ENCODE data around the gene SPATA31D3. TPM values are rescaled to one million over a fixed set of nuclear protein-coding genes. Genes with fewer than 3 reads are reported as not detected.
"Not testable (repeated sequence)": the region's sequence is repeated elsewhere in the genome, so short reads cannot be mapped to it uniquely, and the experiment has no call there.

Gene SPATA31D3
- not detected for polyA plus RNA-seq (ENCODE audit: low read depth in 6 of 6)

- not testable (repeated sequence) for H3K4me1 Mint-ChIP-seq; DNase-seq; H3K9me3 Mint-ChIP-seq; H3K27me3 Mint-ChIP-seq; ATAC-seq (ENCODE audit: low read depth in 2 of 2); H3K27ac Mint-ChIP-seq; H3K36me3 Mint-ChIP-seq; H3K4me3 Mint-ChIP-seq
Observed at GRCh38 chr9:81943393-81943792, at the start of gene SPATA31D3. Gene SPATA31D3, plus strand, starts transcription at chr9:81943500. Its CDS starts 86 bp downstream, at chr9:81943586.

- Mint-ChIP-seq H3K27ac (peak overlapping the region in 1 of 6 donors; percentile 42), H3K36me3 (no peaks in the 10 kb centered on the region), H3K9me3 (peaks cover 0 to 10% (median 2%) of the 10 kb centered on the region in 7 donors), H3K4me3 (no peak overlapping the region), H3K27me3 (peaks cover 0 to 5% (median 5%) of the 10 kb centered on the region in 3 donors), H3K4me1 (peaks cover 0 to 2% (median 0%) of the 10 kb centered on the region in 3 donors)
- no peak for ATAC-seq (ENCODE audit: low read depth in 2 of 2)
- DNase-seq, result no peak
Observed at GRCh38 chr9:81893929-81894328, 49.4 kb upstream of the SPATA31D3 start.

GRCh38 chr9:81894891-81895290, 48.4 kb upstream of the SPATA31D3 start:
- H3K4me1 Mint-ChIP-seq, result peaks cover 0 to 2% (median 0%) of the 10 kb centered on the region in 3 donors
- H3K9me3 Mint-ChIP-seq, result peaks cover 0 to 10% (median 2%) of the 10 kb centered on the region in 7 donors
- no peak overlapping the region for H3K27ac Mint-ChIP-seq
- peaks cover 0 to 5% (median 5%) of the 10 kb centered on the region in 3 donors for H3K27me3 Mint-ChIP-seq
- no peak for ATAC-seq (ENCODE audit: low read depth in 2 of 2)
- no peaks in the 10 kb centered on the region for H3K36me3 Mint-ChIP-seq
- no peak overlapping the region for H3K4me3 Mint-ChIP-seq
- DNase-seq, result no peak

DNA sequence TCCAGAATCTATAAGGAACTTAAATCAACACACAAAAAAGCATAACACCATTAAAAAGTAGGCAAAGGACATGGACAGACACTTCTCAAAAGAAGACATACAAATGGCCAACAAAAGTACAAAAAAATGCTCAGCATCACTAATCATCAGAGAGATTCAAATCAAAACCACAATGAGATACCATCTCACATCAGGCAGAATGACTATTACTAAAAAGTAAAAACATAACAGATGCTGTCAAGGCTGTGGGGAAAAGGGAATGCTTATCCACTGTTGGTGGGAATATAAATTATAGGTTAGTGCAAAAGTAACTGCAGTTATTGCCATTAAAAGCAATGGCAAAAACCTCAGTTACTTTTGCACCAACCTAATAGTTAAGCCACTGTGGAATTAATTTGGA, 47.2 kb upstream of the SPATA31D3 start:
- H3K9me3 Mint-ChIP-seq, result peaks cover 0 to 10% (median 2%) of the 10 kb centered on the region in 7 donors

DNA sequence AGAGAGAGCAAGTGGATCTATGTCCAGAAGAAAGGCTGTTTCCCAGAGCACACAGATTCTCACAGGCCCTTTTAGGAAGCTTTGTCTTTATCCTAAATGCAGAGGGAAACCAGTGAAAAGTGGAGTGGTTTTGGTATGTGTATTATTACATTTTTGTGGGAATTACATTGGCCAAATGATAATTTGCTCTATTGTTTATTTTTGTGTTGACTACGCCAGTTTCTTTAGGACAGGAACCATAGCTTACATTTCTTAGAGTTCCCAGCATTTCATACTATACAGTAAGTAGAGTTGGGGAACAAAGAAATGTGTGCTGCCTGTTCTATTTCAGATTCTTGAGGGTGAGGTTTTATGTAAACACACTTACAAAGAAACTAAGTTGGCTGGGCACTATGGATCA, 44.4 kb upstream of the SPATA31D3 start:
- H3K9me3 Mint-ChIP-seq, result peaks cover 0 to 10% (median 2%) of the 10 kb centered on the region in 7 donors

More for the DNA sequence above, 47.2 kb upstream of the SPATA31D3 start:
- H3K27me3 Mint-ChIP-seq, result peaks cover 0 to 8% (median 5%) of the 10 kb centered on the region in 3 donors
- peak overlapping the region in 1 of 6 donors; percentile 53 for H3K27ac Mint-ChIP-seq
- DNase-seq, result no peak
- ATAC-seq (ENCODE audit: low read depth in 2 of 2), result no peak
- no peak overlapping the region for H3K4me3 Mint-ChIP-seq
- H3K36me3 Mint-ChIP-seq, result no peaks in the 10 kb centered on the region
- peaks cover 0 to 2% (median 0%) of the 10 kb centered on the region in 3 donors for H3K4me1 Mint-ChIP-seq

GRCh38 chr9:81902196-81902595, 41.1 kb upstream of the SPATA31D3 start:
- Mint-ChIP-seq H3K4me3 (no peak overlapping the region), H3K36me3 (no peaks in the 10 kb centered on the region), H3K4me1 (no peaks in the 10 kb centered on the region), H3K9me3 (no peaks in the 10 kb centered on the region), H3K27ac (no peak overlapping the region), H3K27me3 (peaks cover 0 to 7% (median 6%) of the 10 kb centered on the region in 3 donors)
- ATAC-seq (ENCODE audit: low read depth in 2 of 2) (no peak), DNase-seq (no peak)

More for the DNA sequence above, 44.4 kb upstream of the SPATA31D3 start:
- Mint-ChIP-seq H3K4me3 (no peak overlapping the region), H3K4me1 (no peaks in the 10 kb centered on the region), H3K27ac (peak overlapping the region in 2 of 6 donors; percentile 25 to 64), H3K27me3 (peaks cover 0 to 10% (median 0%) of the 10 kb centered on the region in 3 donors), H3K36me3 (no peaks in the 10 kb centered on the region)
- ATAC-seq (ENCODE audit: low read depth in 2 of 2), result no peak
- DNase-seq, result no peak

GRCh38 chr9:81902626-81903025, 40.7 kb upstream of the SPATA31D3 start:
- Mint-ChIP-seq H3K4me3 (no peak overlapping the region), H3K4me1 (no peaks in the 10 kb centered on the region), H3K27ac (no peak overlapping the region), H3K27me3 (peaks cover 0 to 7% (median 6%) of the 10 kb centered on the region in 3 donors), H3K36me3 (no peaks in the 10 kb centered on the region), H3K9me3 (no peaks in the 10 kb centered on the region)
- ATAC-seq (ENCODE audit: low read depth in 2 of 2) (no peak), DNase-seq (no peak)

DNA sequence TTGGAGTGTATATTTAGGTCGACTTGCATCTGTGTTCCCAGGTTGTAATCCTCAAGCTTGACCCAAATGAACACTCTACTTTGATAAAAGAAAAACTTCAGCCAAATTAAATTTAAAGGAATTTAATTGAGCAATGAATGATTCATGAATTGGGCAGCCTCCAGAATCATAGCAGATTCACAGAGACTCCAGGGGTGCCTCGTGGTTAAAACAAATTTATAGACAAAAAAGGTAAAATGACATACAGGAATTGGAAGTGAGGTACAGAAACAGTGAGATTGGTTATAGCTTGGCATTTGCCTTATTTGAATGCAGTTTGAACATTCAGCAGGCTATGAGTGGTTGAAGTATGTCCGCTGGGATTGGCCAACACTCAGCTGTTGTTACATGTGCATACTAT, 36.6 kb upstream of the SPATA31D3 start:
- no peaks in the 10 kb centered on the region for H3K36me3 Mint-ChIP-seq
- no peak for ATAC-seq (ENCODE audit: low read depth in 2 of 2)
- DNase-seq, result no peak
- no peak overlapping the region for H3K4me3 Mint-ChIP-seq
- H3K27me3 Mint-ChIP-seq, result peaks cover 0 to 7% (median 0%) of the 10 kb centered on the region in 3 donors
- no peaks in the 10 kb centered on the region for H3K4me1 Mint-ChIP-seq
- H3K27ac Mint-ChIP-seq, result no peak overlapping the region
- no peaks in the 10 kb centered on the region for H3K9me3 Mint-ChIP-seq

GRCh38 chr9:81912135-81912534, 31.2 kb upstream of the SPATA31D3 start:
- ATAC-seq (ENCODE audit: low read depth in 2 of 2) (no peak), DNase-seq (no peak)
- H3K9me3 Mint-ChIP-seq, result peaks cover 0 to 4% (median 0%) of the 10 kb centered on the region in 7 donors
- H3K27ac Mint-ChIP-seq, result no peak overlapping the region
- H3K4me3 Mint-ChIP-seq, result no peak overlapping the region
- H3K4me1 Mint-ChIP-seq, result no peaks in the 10 kb centered on the region
- H3K36me3 Mint-ChIP-seq, result peaks cover 0 to 8% of the 10 kb centered on the region in 2 donors
- peaks cover 11 to 18% (median 12%) of the 10 kb centered on the region in 3 donors for H3K27me3 Mint-ChIP-seq

DNA sequence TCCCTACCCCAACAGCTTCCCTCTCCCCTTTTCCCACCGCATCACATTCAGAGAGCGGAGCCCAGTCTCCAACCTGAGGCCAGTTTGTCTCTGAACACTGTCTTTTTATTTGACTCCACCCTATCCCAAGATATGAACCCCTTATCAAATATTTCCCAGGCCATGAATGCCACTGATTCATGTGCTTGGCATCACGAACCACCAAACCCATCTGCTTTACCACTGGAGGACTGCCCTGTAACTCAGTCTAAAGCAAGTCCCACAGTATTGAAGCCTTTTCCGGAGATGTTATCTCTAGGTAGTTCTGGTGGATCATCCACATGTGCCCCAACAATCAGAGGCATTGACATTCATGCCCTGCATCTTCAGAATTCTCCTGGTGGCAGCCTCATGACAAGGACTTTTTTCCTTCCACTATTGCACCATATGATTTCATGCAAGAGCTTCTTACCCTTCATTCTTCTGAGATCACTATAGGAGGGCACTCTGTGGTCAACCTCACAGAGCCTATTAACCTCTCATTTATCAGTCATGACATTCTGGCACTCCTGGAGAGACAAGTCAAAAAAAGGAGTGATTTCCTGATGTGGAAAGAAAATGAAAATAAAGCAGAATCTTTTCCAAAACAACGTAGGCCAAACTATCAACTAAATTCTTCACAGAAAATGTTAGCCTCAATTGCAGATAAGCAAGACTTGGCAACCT, 27.3 kb upstream of the SPATA31D3 start:
- peaks cover 0 to 4% (median 0%) of the 10 kb centered on the region in 7 donors for H3K9me3 Mint-ChIP-seq
- H3K27ac Mint-ChIP-seq, result peak overlapping the region in 1 of 6 donors; percentile 9
- no peak for ATAC-seq (ENCODE audit: low read depth in 2 of 2)

DNA sequence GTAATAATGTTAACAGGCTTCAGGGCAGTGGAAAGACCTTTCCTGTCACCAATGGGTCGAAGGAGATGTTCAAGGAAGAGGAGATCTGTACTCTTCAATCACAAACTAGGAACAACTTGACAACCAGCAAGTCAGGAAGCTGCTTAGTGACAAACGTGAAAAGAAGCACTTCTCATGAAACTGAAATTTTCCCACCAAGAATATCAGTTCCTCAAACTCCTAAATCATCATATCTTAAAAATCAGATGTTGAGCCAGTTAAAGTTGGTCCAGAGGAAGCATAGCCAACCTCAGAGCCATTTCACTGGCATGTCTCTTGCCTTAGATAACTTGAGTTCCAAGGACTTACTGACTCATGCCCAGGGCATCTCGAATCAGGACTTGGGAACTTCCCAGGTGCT, 24.8 kb upstream of the SPATA31D3 start:
- ATAC-seq (ENCODE audit: low read depth in 2 of 2); H3K36me3 Mint-ChIP-seq; H3K4me3 Mint-ChIP-seq; DNase-seq; H3K9me3 Mint-ChIP-seq; H3K4me1 Mint-ChIP-seq: not testable (repeated sequence)
- peaks cover 10 to 18% (median 11%) of the 10 kb centered on the region in 3 donors for H3K27me3 Mint-ChIP-seq
- H3K27ac Mint-ChIP-seq, result peak overlapping the region in 1 of 6 donors; percentile 78

More for the DNA sequence above, 27.3 kb upstream of the SPATA31D3 start:
- H3K36me3 Mint-ChIP-seq, result peaks cover 0 to 8% of the 10 kb centered on the region in 2 donors
- H3K4me1 Mint-ChIP-seq, result peaks cover 0 to 2% (median 0%) of the 10 kb centered on the region in 3 donors
- H3K4me3 Mint-ChIP-seq, result no peak overlapping the region
- no peak for DNase-seq
- H3K27me3 Mint-ChIP-seq, result peaks cover 11 to 18% (median 12%) of the 10 kb centered on the region in 3 donors

GRCh38 chr9:81928305-81928704, 15.0 kb upstream of the SPATA31D3 start, which contains the start of gene SPATA31D4:
Gene SPATA31D4, plus strand, starts transcription at chr9:81928428. Its CDS starts 86 bp downstream, at chr9:81928514.
- not testable (repeated sequence) for H3K4me3 Mint-ChIP-seq; H3K36me3 Mint-ChIP-seq; H3K27me3 Mint-ChIP-seq; DNase-seq; ATAC-seq (ENCODE audit: low read depth in 2 of 2); H3K27ac Mint-ChIP-seq; H3K4me1 Mint-ChIP-seq; H3K9me3 Mint-ChIP-seq

- H3K4me1 Mint-ChIP-seq; H3K27ac Mint-ChIP-seq; H3K4me3 Mint-ChIP-seq; DNase-seq; H3K9me3 Mint-ChIP-seq; H3K36me3 Mint-ChIP-seq; H3K27me3 Mint-ChIP-seq; ATAC-seq (ENCODE audit: low read depth in 2 of 2): not testable (repeated sequence)
Observed at GRCh38 chr9:81930147-81930546, 13.2 kb upstream of the SPATA31D3 start.

DNA sequence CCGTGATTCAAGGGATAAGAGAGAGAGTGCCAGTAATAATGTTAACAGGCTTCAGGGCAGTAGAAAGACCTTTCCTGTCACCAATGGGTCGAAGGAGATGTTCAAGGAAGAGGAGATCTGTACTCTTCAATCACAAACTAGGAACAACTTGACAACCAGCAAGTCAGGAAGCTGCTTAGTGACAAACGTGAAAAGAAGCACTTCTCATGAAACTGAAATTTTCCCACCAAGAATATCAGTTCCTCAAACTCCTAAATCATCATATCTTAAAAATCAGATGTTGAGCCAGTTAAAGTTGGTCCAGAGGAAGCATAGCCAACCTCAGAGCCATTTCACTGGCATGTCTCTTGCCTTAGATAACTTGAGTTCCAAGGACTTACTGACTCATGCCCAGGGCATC, 9.8 kb upstream of the SPATA31D3 start:
- ATAC-seq (ENCODE audit: low read depth in 2 of 2); H3K36me3 Mint-ChIP-seq; H3K9me3 Mint-ChIP-seq; H3K4me3 Mint-ChIP-seq; H3K27ac Mint-ChIP-seq; DNase-seq; H3K4me1 Mint-ChIP-seq; H3K27me3 Mint-ChIP-seq: not testable (repeated sequence)
